HG03520 (cell line): ENCODE results near the gene HBP1.
"Not testable (repeated sequence)": the region's sequence is repeated elsewhere in the genome, so short reads cannot be mapped to it uniquely, and the experiment has no call there.

Experiments
- ATAC-seq: cut with Tn5 transposase; IDR thresholded peaks from one replicate; pipeline ENCODE4 v1.9.1; 2021; ENCODE audit warnings: mild to moderate bottlenecking, moderate library complexity; ENCODE audit not compliant: unreplicated experiment

HBP1 gene, protein sequence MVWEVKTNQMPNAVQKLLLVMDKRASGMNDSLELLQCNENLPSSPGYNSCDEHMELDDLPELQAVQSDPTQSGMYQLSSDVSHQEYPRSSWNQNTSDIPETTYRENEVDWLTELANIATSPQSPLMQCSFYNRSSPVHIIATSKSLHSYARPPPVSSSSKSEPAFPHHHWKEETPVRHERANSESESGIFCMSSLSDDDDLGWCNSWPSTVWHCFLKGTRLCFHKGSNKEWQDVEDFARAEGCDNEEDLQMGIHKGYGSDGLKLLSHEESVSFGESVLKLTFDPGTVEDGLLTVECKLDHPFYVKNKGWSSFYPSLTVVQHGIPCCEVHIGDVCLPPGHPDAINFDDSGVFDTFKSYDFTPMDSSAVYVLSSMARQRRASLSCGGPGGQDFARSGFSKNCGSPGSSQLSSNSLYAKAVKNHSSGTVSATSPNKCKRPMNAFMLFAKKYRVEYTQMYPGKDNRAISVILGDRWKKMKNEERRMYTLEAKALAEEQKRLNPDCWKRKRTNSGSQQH

GRCh38 chr7:107168233-107169119 lies at the start of gene HBP1:
Gene HBP1 (plus strand): TSS chr7:107169003. CDS start chr7:107179894, 10,891 bp downstream.
- ATAC-seq: peak; percentile 85

GRCh38 chr7:107119376-107120105 lies 49.3 kb upstream of the HBP1 start:
- no peak for ATAC-seq

GRCh38 chr7:107122486-107122911 lies 46.3 kb upstream of the HBP1 start:
- no peak for ATAC-seq

- ATAC-seq: no peak
Observed at GRCh38 chr7:107123392-107123791, 45.4 kb upstream of the HBP1 start.

- ATAC-seq: no peak
Observed at GRCh38 chr7:107125475-107125874, 43.3 kb upstream of the HBP1 start.

- no peak for ATAC-seq
Observed at GRCh38 chr7:107128217-107128616, 40.6 kb upstream of the HBP1 start.

GRCh38 chr7:107128748-107129147 lies 40.1 kb upstream of the HBP1 start:
- ATAC-seq: no peak

GRCh38 chr7:107130487-107131220 lies 38.1 kb upstream of the HBP1 start:
- no peak for ATAC-seq

DNA sequence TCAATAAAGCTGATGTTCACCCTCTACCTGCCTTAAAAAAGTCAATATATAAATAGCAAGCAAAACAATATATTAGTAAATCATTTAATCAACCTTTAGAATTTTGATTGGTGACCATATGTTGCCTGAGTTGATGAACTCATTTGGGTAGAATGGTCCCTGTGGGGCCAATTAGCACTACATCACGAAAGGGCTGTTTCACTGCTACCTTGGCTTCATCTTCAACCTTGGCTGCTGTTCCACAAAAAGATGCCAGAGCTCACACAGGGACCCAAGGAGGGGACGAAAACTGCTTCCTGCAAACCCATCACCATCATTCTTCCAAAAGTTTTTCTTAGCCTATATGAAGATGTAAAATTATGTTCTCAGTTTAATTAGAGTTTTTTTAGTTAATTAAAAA lies 35.4 kb upstream of the HBP1 start:
- no peak for ATAC-seq

DNA sequence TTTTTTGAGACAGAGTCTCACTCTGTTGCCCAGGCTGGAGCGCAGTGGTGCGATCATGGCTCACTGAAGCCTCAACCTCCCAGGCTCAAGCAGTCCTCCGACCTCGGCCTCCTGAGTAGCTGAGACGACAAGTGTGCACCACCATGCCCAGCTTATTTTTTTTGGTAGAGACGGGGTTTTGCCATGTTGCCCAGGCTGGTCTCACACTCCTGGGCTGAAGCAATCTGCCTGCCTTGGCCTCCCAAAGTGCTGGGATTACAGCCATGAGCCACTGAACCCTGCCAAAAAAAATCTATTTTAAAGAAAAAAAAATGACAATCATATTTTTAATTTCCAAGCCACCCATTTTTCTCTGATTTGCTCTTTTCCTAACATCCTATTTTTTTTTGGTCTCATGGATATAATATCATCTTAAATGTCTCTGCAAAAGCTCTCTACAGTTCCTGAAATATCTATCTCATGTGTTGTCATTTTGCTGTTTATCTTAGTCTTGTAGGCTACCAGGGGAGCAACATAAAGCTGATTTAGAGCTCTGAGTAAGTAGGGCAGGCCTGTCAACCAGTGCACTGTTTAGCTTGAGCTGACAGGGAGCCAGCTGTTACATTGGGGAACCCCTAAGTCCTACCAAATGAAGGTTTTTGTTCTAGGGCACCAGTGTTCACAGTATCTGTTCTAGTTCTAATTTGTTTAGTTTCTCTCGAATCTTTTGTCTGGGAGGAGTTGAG lies 29.9 kb upstream of the HBP1 start:
- ATAC-seq: no peak

DNA sequence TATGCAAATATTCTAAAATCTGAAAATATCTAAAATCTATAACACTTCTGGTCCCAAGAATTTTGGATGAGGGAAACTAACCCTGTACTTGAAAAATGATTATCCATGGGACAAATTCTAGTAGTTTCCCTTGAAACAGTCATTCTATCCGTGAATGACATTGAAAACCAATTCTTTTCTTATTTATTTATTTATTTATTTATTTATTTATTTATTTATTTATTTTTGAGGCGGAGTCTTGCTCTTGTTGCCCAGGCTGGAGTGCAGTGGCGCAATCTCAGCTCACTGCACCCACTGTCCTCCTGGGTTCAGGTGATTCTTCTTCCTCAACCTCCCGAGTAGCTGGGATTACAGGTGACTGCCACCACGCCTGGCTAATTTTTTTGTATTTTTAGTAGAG lies 24.9 kb upstream of the HBP1 start:
- not testable (repeated sequence) for ATAC-seq

- ATAC-seq: no peak
Observed at GRCh38 chr7:107145067-107145838, 23.6 kb upstream of the HBP1 start.

DNA sequence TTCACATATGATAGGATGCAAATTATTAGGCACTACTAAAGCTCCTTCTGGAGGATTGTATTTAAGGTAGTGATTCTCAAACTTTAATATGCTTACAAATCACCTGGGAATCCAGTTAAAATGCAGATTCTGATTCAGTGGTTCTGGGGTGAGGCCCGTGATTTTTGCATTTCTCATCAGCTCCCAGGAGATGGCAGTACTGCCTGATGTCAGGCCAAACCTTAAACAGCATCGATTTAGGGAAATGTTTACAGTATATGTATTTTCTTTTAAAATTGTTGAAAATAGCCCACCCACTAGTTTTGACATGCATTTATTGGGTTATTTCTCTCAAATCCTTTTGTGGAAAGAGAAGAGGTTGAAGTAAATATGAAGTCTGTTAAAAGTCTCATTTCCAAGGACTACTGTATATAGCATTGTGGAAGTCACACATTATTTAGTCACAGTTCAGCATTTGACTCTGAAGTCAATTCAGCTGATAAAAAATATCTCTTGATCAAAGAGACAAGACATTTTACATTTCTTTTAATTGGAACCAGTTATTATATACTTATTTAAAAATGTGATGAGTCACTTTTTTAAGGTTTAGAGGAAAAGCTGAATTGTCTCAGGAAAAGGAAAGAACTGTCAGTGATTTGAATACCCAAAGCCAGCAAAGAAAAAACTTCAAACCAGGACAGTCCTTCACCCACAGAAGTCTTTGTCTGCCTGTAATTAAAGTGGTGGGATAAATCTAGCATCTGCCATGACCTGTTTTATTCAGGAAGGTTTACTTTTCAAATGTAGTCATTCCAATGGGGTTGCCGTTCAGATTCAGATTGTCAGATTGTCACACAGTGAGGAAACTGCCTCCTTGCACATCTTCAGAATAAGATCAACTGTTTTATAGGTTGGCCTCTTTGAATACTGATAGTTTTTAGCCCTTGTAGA lies 21.1 kb upstream of the HBP1 start:
- no peak for ATAC-seq

DNA sequence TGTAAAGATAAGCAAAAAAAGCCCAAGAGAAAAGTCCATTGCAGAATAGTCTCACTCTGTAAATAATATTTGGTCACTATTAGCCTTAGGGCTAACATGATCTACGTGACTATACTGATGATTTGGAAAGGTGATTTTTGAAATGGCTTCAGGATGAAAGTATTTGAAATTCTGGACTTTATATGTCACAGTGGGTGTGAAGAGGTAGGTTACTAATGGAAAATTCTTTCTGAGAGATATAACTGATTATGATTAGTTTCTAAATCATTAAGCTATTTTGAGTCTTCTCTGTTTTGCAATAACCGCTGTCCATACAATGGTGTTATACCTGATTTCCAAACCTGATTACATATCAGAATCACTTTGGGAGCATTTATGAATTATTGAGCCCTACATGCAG lies 20.1 kb upstream of the HBP1 start:
- no peak for ATAC-seq

- no peak for ATAC-seq
Observed at GRCh38 chr7:107149863-107150262, 18.9 kb upstream of the HBP1 start.

DNA sequence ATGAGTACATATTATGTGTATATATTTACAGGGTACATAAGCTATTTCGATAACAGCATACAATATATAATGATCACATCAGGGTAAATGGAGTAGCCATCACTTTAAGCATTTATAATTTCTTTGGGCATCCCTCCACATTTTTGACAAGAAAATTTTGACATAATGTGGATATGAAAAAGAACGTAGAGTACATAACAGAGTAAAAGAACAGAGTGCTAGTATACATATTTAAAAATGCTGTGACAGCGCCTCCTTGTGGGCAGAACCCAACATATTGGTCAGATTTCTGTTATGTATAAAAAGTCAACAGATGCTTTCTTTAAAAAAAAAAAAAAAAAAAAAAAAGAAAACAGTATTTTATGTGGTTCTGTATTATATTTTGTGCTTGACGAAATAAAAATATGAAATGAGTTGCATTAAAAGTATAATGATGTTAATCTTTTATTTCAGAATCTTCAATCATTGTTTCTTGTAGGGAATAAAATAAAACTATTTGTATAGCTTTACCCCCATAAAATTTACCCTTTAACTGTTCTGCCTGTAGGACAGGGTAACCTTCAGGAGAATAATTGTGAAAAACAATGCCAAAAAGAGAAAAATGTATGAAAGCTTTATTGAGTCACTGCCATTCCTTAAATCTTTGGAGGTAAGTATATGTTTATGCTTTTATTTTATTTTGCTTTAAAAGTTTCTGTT lies 18.3 kb upstream of the HBP1 start:
- ATAC-seq: peak; percentile 56

DNA sequence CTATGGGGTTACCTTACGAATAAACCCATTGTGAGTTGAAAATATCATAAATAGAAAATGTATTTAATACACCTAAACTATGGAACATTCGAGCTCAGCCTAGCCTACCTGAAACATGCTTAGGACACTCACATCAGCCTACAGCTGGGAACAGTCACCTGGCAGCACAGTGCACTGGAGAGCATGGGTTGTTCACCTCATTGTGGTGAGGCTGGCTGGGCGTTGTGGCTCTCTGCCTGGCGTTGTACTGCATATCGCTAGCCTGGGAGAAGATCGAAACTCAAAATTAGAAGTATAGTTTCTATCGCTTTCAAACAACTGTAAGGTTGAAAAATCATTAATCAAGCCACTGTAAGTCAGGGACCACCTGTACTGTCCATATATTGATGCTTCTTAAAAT lies 17.3 kb upstream of the HBP1 start:
- ATAC-seq: no peak
